Measurements from ENCODE around the gene ECE2.

Gene ECE2

DNA sequence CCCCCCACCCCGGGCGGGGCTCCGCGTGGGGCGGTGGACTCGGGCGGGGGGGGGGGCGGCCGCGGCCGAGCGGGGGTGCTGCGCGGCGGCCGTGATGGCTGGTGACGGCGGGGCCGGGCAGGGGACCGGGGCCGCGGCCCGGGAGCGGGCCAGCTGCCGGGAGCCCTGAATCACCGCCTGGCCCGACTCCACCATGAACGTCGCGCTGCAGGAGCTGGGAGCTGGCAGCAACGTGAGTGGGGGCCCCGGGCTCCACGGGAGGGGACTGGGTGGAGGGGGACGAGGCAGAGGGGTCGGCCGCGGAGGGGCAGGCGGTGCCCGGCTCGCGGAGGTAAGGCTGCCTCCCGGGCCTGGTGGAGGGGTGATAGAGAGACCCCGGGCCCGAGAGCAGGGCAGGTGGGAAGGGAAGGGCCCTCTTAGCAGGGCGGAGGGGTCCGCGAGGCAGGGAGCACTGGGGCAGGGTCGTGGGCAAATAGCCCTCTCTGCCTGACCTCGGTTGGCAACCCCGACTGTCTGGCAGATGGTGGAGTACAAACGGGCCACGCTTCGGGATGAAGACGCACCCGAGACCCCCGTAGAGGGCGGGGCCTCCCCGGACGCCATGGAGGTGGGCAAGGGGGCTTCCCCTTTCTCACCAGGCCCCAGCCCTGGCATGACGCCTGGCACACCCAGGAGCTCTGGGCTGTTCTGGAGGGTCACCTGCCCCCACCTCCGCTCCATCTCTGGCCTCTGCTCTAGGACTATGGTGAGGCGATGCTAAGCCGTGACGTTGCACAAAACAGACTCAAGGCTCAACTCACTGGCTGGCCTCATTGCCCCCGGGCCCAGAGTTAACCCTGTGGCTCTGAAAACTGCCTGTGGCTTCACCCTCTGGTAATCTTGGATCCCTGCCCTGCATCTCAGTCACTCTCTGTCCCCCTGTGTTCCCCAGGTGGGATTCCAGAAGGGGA, at the start of gene ECE2:
ECE2 (plus strand) TSS at position 62 of the 950 bp plus-strand sequence; CDS start at position 194, 132 bp downstream.
- H3K4me1 ChIP-seq (ENCODE audit: control insufficient read depth, low read depth, low read length): no peaks in the 10 kb centered on the region
- no peaks in the 10 kb centered on the region for H3K36me3 ChIP-seq (ENCODE audit: control insufficient read depth, low read depth, low read length)
- no peak within 1 kb of the TSS for H3K4me3 ChIP-seq (ENCODE audit: low read length)
- no peak within 1 kb of the TSS for H3K9ac ChIP-seq (ENCODE audit: low read length)
- H3K27me3 ChIP-seq (ENCODE audit: control insufficient read depth, insufficient read depth, low read length): peaks cover 7% of the 10 kb centered on the region
- H3K27ac ChIP-seq (ENCODE audit: low read length): no peak within 1 kb of the TSS
- no peaks in the 10 kb centered on the region for H3K9me3 ChIP-seq (ENCODE audit: control insufficient read depth, low read depth, low read length)

DNA sequence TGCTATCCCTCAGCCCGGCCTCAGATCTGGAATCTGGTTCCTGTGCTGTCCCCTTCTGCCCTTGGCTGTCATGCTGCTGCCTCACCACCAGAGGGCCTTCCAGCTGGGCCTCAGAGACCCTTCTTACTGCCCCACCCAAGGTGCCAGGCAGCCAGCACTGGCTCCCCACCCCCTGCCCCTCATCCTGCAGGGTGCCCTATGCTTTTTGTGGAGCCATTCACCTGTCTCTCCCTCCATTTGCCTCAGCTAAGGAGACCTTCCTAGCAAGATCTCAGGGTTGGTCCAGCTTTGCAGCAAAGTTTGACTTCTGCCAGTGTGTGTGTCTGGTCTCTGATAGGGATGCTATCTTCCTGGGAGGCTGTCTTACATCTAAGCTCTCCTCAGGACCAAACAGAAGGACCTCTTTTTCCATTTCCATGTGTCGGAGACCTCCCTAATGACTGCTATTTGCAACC, 48.3 kb upstream of the ECE2 start:
- Histone ChIP-seq H3K4me3 (ENCODE audit: low read length) (no peak overlapping the region), H3K4me1 (ENCODE audit: control insufficient read depth, low read depth, low read length) (no peaks in the 10 kb centered on the region), H3K27me3 (ENCODE audit: control insufficient read depth, insufficient read depth, low read length) (peaks cover 60% of the 10 kb centered on the region), H3K9ac (ENCODE audit: low read length) (no peak overlapping the region), H3K36me3 (ENCODE audit: control insufficient read depth, low read depth, low read length) (no peaks in the 10 kb centered on the region), H3K9me3 (ENCODE audit: control insufficient read depth, low read depth, low read length) (no peaks in the 10 kb centered on the region), H3K27ac (ENCODE audit: low read length) (no peak overlapping the region)

DNA sequence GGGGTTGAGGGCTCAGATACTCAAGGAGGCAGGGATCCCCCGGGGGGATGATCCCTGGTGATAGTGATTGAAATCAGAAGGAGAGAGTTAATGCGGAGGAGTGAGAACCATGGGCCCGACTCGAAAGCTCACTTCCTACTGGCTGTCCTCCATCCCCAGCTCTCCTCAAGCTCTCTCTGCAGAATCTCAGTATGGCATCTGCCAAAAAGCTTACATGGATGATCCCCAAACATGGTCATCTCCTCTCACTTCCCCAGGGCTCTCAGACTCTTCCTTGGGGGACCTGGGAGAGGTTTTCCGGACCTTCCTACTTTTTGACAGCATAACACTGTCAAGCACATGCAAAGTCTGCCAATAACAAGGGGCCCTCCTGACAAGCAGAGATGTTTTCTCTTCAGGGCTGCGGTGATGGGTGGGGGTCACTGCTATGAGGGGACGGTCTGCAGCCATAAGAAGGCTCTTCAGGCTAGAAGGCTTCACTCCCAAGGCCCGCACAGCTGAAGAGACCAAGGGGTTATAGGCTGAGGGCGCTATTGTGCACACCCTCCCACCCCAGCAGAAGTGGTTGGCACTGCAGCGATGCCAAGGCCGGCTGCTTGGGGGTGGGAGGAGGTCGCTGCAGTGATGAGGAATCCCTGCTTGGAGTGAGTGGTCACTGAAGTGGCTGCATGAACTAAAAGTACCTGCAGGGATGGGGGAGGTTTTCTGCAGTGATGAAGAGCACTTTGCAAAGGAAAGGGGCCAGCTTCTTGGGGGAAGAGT, 47.3 kb upstream of the ECE2 start:
- H3K27me3 ChIP-seq (ENCODE audit: control insufficient read depth, insufficient read depth, low read length): peaks cover 70% of the 10 kb centered on the region

DNA sequence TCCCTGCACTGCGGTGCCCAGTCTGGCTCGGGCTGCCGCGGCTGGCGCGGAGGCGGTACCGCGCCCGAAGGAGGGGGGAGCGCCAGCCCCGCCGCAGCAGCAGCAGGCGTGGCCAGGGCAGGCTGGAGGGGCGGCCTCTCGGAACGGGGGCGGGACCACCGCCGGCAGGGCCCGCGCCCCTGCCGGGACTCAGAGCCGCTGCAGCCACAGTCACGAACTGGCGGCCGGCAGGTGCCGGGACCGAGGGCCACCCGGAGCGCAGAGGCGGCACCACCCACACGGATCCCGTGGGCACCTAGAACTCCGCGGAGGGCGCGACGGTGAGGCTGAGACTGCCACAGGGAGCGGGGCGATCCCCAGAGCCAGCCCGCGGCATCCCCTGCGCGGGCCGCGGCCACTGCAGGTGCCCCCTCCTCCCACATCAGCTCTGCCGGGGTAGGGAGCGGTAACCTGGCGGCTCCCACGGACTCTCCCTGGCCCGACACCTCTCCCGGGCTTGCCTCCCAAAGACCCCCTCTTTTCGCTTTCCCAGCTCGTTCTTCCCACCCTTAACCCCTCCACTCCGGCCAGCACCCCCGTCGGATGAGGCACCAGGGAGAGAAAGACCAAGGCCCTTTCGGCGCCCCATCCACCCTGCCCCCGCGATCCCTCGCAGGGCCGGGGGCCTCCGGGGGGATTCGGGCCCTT, 46.3 kb upstream of the ECE2 start, which contains the start of gene VWA5B2:
VWA5B2 (plus strand) TSS at position 192 of the 687 bp plus-strand sequence. CDS start 944 bp downstream, outside the sequence.
- Histone ChIP-seq H3K36me3 (ENCODE audit: control insufficient read depth, low read depth, low read length) (no peaks in the 10 kb centered on the region), H3K9me3 (ENCODE audit: control insufficient read depth, low read depth, low read length) (no peaks in the 10 kb centered on the region), H3K27me3 (ENCODE audit: control insufficient read depth, insufficient read depth, low read length) (peaks cover 72% of the 10 kb centered on the region), H3K4me3 (ENCODE audit: low read length) (peak within 1 kb of the TSS; percentile 55), H3K4me1 (ENCODE audit: control insufficient read depth, low read depth, low read length) (no peaks in the 10 kb centered on the region), H3K9ac (ENCODE audit: low read length) (no peak within 1 kb of the TSS), H3K27ac (ENCODE audit: low read length) (no peak within 1 kb of the TSS)

More for the DNA sequence above, 47.3 kb upstream of the ECE2 start:
- no peaks in the 10 kb centered on the region for H3K36me3 ChIP-seq (ENCODE audit: control insufficient read depth, low read depth, low read length)
- no peaks in the 10 kb centered on the region for H3K9me3 ChIP-seq (ENCODE audit: control insufficient read depth, low read depth, low read length)
- no peaks in the 10 kb centered on the region for H3K4me1 ChIP-seq (ENCODE audit: control insufficient read depth, low read depth, low read length)
- no peak overlapping the region for H3K9ac ChIP-seq (ENCODE audit: low read length)
- H3K4me3 ChIP-seq (ENCODE audit: low read length): peak overlapping the region; percentile 55
- H3K27ac ChIP-seq (ENCODE audit: low read length): no peak overlapping the region

DNA sequence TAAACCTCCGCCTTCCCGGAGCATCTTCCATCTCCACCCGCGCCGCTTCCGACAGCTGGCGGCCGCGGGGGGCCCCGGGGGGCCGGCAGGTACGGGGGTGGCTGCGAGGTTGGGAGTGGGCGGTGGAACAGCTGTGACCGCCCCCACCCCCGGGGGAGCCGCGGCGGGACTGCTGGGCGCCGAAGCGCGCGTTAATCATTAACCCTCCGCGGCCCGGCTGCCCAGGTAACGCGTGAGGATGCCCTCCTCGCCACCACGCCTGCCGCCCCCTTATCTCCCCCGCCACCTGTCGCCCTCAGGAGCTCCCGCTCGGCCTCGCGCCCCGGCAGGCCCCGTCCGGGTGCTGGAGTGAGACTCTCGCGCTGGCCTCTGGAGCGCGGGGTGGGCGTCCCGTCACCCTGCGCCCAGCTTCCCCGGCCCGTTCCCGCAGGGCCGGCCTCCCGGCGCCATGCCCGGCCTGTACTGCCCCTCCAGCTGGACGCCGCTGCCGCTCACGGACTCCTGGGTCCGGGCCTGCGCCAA, 45.7 kb upstream of the ECE2 start:
- Histone ChIP-seq H3K9me3 (ENCODE audit: control insufficient read depth, low read depth, low read length) (no peaks in the 10 kb centered on the region), H3K27ac (ENCODE audit: low read length) (no peak overlapping the region), H3K36me3 (ENCODE audit: control insufficient read depth, low read depth, low read length) (no peaks in the 10 kb centered on the region), H3K4me3 (ENCODE audit: low read length) (peak overlapping the region; percentile 55), H3K27me3 (ENCODE audit: control insufficient read depth, insufficient read depth, low read length) (peaks cover 72% of the 10 kb centered on the region), H3K4me1 (ENCODE audit: control insufficient read depth, low read depth, low read length) (no peaks in the 10 kb centered on the region), H3K9ac (ENCODE audit: low read length) (no peak overlapping the region)

DNA sequence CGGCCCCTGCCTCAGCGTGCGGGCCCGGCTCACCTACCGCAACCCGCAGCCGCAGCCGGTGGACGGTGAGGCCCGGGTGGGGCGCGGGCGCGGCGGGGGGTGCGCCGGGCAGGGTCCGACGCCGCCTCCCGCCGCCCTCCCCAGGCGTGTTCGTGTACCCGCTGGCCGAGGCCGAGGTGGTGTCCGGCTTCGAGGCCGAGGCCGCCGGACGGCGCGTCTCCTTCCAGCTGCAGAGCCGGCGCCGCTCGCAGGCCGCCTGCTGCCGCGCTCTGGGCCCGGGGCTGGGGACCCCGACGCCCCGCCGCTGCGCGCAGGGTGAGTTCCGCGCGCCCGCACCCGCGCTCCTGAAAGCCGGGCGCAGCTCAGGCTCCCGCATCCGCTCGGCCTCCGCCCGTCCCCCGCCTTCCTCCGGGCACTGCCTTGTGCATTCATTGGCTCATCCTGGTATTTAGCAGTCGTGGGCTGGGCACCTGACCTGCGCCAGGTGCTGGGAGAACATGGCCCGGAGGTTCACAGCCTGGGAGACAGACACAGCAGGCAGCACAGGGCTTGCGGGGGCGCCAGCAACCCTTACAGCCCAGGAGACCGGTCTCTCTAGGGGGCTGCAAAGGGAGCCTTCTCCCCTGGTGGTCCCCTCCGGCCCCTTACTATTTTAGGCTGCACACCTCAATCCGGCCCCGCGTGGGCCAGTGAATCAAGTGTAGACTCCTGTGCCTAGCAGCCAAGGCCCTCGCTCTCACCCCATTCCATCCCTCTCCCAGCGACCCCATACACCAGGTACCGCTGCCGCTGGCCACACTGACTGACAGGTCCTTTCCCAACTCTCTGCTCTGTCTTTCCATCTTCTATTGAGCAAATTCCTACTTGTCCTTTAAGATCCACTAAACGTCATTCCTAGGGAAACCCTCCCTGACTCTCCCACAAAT, 45.0 kb upstream of the ECE2 start:
- Histone ChIP-seq H3K4me1 (ENCODE audit: control insufficient read depth, low read depth, low read length) (no peaks in the 10 kb centered on the region), H3K27ac (ENCODE audit: low read length) (no peak overlapping the region), H3K36me3 (ENCODE audit: control insufficient read depth, low read depth, low read length) (no peaks in the 10 kb centered on the region), H3K9me3 (ENCODE audit: control insufficient read depth, low read depth, low read length) (no peaks in the 10 kb centered on the region), H3K9ac (ENCODE audit: low read length) (no peak overlapping the region), H3K27me3 (ENCODE audit: control insufficient read depth, insufficient read depth, low read length) (peaks cover 72% of the 10 kb centered on the region), H3K4me3 (ENCODE audit: low read length) (peak overlapping the region; percentile 55)

DNA sequence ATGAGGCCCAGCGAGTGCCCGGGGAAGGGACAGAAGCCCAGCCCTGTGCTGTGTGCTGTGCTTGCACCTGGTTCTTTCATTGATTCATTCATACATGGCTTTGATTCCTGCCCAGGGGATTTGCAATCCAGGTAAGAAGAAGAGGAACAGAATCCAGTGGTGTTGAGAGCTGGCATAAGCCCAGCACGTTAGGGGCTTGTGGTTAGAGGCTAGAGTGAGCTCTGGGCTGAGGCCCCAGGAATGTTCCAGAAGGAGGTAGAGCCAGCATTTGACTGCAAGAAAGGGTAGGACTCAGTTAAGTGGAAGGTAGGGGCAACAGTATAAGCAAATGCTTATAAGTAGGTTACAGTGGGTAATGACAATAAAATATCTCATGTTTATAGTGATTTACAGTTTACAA, 44.2 kb upstream of the ECE2 start:
- Histone ChIP-seq H3K4me3 (ENCODE audit: low read length) (no peak overlapping the region), H3K27me3 (ENCODE audit: control insufficient read depth, insufficient read depth, low read length) (peaks cover 67% of the 10 kb centered on the region), H3K36me3 (ENCODE audit: control insufficient read depth, low read depth, low read length) (no peaks in the 10 kb centered on the region), H3K27ac (ENCODE audit: low read length) (no peak overlapping the region), H3K4me1 (ENCODE audit: control insufficient read depth, low read depth, low read length) (no peaks in the 10 kb centered on the region), H3K9me3 (ENCODE audit: control insufficient read depth, low read depth, low read length) (no peaks in the 10 kb centered on the region), H3K9ac (ENCODE audit: low read length) (no peak overlapping the region)

DNA sequence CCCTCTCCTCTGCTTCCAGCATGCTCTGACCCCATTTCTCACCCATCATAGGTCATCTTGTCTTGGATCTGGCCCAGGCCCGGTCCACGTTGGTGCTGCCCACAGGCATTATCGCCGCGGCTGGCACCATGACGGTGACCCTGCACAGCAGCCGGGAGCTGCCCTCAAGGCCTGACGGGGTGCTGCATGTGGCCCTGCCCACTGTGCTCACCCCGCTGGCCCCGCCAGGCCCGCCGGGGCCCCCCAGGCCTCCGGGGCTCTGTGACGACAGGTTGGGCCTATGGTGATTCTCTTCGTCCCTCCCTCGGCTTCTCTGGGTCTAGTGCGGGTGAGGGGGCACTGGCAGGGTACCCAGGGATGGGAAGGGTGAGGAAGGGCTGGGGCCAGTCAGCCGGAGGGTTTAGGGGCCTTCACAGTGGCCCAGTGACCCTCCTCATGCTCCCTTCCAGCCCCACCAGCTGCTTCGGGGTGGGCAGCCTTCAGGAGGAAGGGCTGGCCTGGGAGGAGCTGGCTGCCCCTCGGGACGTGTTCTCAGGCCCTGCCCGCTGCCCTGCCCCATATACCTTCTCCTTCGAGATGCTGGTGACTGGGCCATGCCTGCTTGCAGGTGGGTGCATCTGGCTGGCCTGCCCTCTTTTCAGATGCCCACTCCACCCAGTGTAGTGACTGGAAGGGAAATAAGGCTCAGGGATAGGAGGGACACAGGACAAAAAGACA, 42.5 kb upstream of the ECE2 start:
- H3K9ac ChIP-seq (ENCODE audit: low read length): no peak overlapping the region
- no peaks in the 10 kb centered on the region for H3K36me3 ChIP-seq (ENCODE audit: control insufficient read depth, low read depth, low read length)
- H3K9me3 ChIP-seq (ENCODE audit: control insufficient read depth, low read depth, low read length): no peaks in the 10 kb centered on the region
- H3K4me3 ChIP-seq (ENCODE audit: low read length): no peak overlapping the region
- peaks cover 55% of the 10 kb centered on the region for H3K27me3 ChIP-seq (ENCODE audit: control insufficient read depth, insufficient read depth, low read length)
- no peak overlapping the region for H3K27ac ChIP-seq (ENCODE audit: low read length)
- no peaks in the 10 kb centered on the region for H3K4me1 ChIP-seq (ENCODE audit: control insufficient read depth, low read depth, low read length)

DNA sequence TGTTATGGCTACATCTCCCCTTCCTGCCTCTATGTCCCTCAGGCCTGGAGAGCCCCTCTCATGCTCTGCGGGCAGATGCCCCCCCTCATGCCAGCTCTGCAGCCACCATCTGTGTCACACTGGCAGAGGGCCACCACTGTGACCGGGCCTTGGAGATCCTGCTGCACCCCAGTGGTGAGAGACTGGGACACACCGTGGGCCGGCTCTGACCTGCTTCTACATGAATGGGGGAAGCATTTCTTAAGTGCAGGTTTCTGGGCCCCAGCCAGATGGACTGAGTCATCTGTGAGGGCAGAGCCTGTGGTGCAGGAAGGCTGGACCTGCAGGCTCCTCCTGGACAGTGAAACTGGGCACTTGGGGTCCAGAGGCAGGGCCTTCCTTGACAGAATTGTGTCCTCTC, 41.6 kb upstream of the ECE2 start:
- Histone ChIP-seq H3K27me3 (ENCODE audit: control insufficient read depth, insufficient read depth, low read length) (peaks cover 45% of the 10 kb centered on the region), H3K4me1 (ENCODE audit: control insufficient read depth, low read depth, low read length) (no peaks in the 10 kb centered on the region), H3K36me3 (ENCODE audit: control insufficient read depth, low read depth, low read length) (no peaks in the 10 kb centered on the region), H3K4me3 (ENCODE audit: low read length) (no peak overlapping the region), H3K9ac (ENCODE audit: low read length) (no peak overlapping the region), H3K9me3 (ENCODE audit: control insufficient read depth, low read depth, low read length) (no peaks in the 10 kb centered on the region), H3K27ac (ENCODE audit: low read length) (no peak overlapping the region)

Measured in iPS-18a (cell line).